Endothelial cell of umbilical vein (primary cell): ENCODE data around the gene VTA1. TPM values are rescaled to one million over a fixed set of nuclear protein-coding genes. Genes with fewer than 3 reads are reported as not detected.

Experiments
- BruUV-seq: library from RNA; stranded (reverse); fragments of 400-500 nt; replicated peaks from 2 replicates; lab custom pipeline; 2021; lab: Mats Ljungman, UMichigan
- CTCF ChIA-PET: fragments of 300-600, 350-600 bp; sonication (Branson Sonifier 250); formaldehyde crosslinking; loops from one replicate; lab custom pipeline; 2021; ENCODE audit warnings: antibody characterized with exemption, inconsistent platforms; lab: Charles Lee
- POLR2A ChIA-PET: fragments of 300-600, 350-600 bp; sonication (Branson Sonifier 250); formaldehyde crosslinking; loops from one replicate; lab custom pipeline; 2021; ENCODE audit warnings: antibody characterized with exemption, inconsistent platforms; lab: Charles Lee
- DNase-seq: peaks from one replicate; pipeline ENCODE4 v3.0.0-alpha.2; 2011; ENCODE audit warnings: low read depth, low spot score
- FAIRE-seq: peaks from 2 replicates; lab custom pipeline; 2011; peaks lifted over from hg19 to GRCh38; lab: Jason Lieb, UNC
- H2AFZ ChIP-seq: 2 replicates; pipeline ENCODE4 v1.6.0; 2012; ENCODE audit warnings: low read depth, low read length, control low read depth, inconsistent platforms
- H3K27ac ChIP-seq: 2 replicates; pipeline ENCODE4 v1.5.1; 2011; ENCODE audit warnings: low read depth, mild to moderate bottlenecking, control low read depth, low read length, moderate library complexity; ENCODE audit not compliant: insufficient read depth
- H3K27me3 ChIP-seq, 2 experiments: 2 replicates each; pipeline versions ENCODE4 v1.6.0 to v1.6.1; 2011; ENCODE audit warnings: low read length in 2 of 2, mixed read lengths in 1 of 2; ENCODE audit not compliant: control insufficient read depth in 2 of 2, insufficient read depth in 2 of 2
- H3K36me3 ChIP-seq, 2 experiments: 2 replicates in 1 of 2; 3 replicates in 1 of 2; pipeline ENCODE4 v1.5.1; 2011; ENCODE audit warnings: low read length in 2 of 2, mild to moderate bottlenecking in 1 of 2, moderate library complexity in 1 of 2; ENCODE audit not compliant: control insufficient read depth in 2 of 2, insufficient read depth in 2 of 2; ENCODE audit errors: extremely low read depth in 1 of 2
- H3K4me1 ChIP-seq: 3 replicates; pipeline ENCODE4 v1.5.1; 2011; ENCODE audit warnings: mild to moderate bottlenecking, low read length; ENCODE audit not compliant: control insufficient read depth, insufficient read depth; ENCODE audit errors: extremely low read depth
- H3K4me2 ChIP-seq: 2 replicates; pipeline ENCODE4 v1.6.1; 2011; ENCODE audit warnings: low read length, control low read depth, mixed read lengths; ENCODE audit not compliant: insufficient read depth
- H3K4me3 ChIP-seq, 3 experiments: fragments of 200-600 bp in 1 of 3; sonication (generic), shearing (Covaris generic) in 1 of 3; replicated peaks in 1 of 3; 2 replicates each; pipeline ENCODE4 v1.5.1; 2011 to 2016; ENCODE audit warnings: control low read depth in 3 of 3, low read length in 3 of 3, mild to moderate bottlenecking in 2 of 3, inconsistent platforms in 1 of 3, low read depth in 1 of 3, moderate library complexity in 1 of 3; ENCODE audit not compliant: insufficient read depth in 1 of 3
- H3K79me2 ChIP-seq: 2 replicates; pipeline ENCODE4 v1.6.0; 2012; ENCODE audit warnings: low read length, inconsistent platforms; ENCODE audit not compliant: control insufficient read depth, insufficient read depth
- H3K9ac ChIP-seq: replicated peaks from 2 replicates; pipeline ENCODE3; 2011; ENCODE audit warnings: low read length, control low read depth; ENCODE audit not compliant: insufficient read depth; ENCODE audit errors: extremely low read depth
- H3K9me1 ChIP-seq: replicated peaks from 3 replicates; pipeline ENCODE4 v1.6.0; 2011; ENCODE audit warnings: mild to moderate bottlenecking, low read length; ENCODE audit not compliant: control insufficient read depth, insufficient read depth; ENCODE audit errors: extremely low read depth
- H3K9me3 ChIP-seq: replicated peaks from 2 replicates; pipeline ENCODE4 v1.5.1; 2012; ENCODE audit warnings: low read length, inconsistent platforms; ENCODE audit not compliant: control insufficient read depth, insufficient read depth
- H4K20me1 ChIP-seq: replicated peaks from 2 replicates; pipeline ENCODE3; 2011; ENCODE audit warnings: mild to moderate bottlenecking, low read length; ENCODE audit not compliant: control insufficient read depth, insufficient read depth; ENCODE audit errors: extremely low read depth
- EZH2 ChIP-seq: IDR thresholded peaks from 2 replicates; pipeline ENCODE4 v1.6.1; 2012; ENCODE audit warnings: borderline replicate concordance, low read depth, mild to moderate bottlenecking, moderate library complexity, low read length, inconsistent platforms; ENCODE audit not compliant: severe bottlenecking
- FOS ChIP-seq: IDR thresholded peaks from 2 replicates; pipeline ENCODE4 v1.6.1; 2011; ENCODE audit warnings: mild to moderate bottlenecking, low read length, moderate library complexity, borderline replicate concordance; ENCODE audit not compliant: insufficient read depth
- GATA2 ChIP-seq: IDR thresholded peaks from 2 replicates; pipeline ENCODE4 v1.7.0; 2011; ENCODE audit warnings: low read depth, mild to moderate bottlenecking, moderate library complexity, mixed read lengths, low read length; ENCODE audit not compliant: insufficient read length, insufficient read depth
- JUN ChIP-seq: IDR thresholded peaks from 2 replicates; pipeline ENCODE4 v1.6.1; 2011; ENCODE audit warnings: borderline replicate concordance, low read depth; ENCODE audit not compliant: insufficient read length, insufficient read depth
- MYC ChIP-seq: IDR thresholded peaks from one replicate; pipeline ENCODE4 v1.6.1; 2011; ENCODE audit warnings: mild to moderate bottlenecking, low read depth, low read length
- POLR2A ChIP-seq: IDR thresholded peaks from 2 replicates; pipeline ENCODE4 v1.6.1; 2012; ENCODE audit warnings: low read depth, mild to moderate bottlenecking, control low read depth, low read length
- POLR2AphosphoS5 ChIP-seq: IDR thresholded peaks from 2 replicates; pipeline ENCODE4 v1.6.1; 2012; ENCODE audit warnings: low read depth, mild to moderate bottlenecking, control low read depth, low read length, moderate library complexity; ENCODE audit not compliant: insufficient read depth
- dilution Hi-C: fragments of 300-500 bp; cut with MboI; formaldehyde crosslinking; loops from one replicate; pipeline ENCODE4 v1.15.0; 2019; ENCODE audit warnings: low sequenced_read_pairs; ENCODE audit not compliant: extremely low pct_ligation_motif_present
- intact Hi-C: fragments of 100-400 bp; cut with micrococcal nuclease; formaldehyde crosslinking; loops from one replicate; pipeline ENCODE4 v1.10.0; 2022
- polyA plus RNA-seq, 4 experiments: library from polyadenylated mRNA; depleted of rRNA in 3 of 4; stranded (reverse) in 3 of 4; unstranded in 1 of 4; fragments of >200 nt; gene quantifications; 2 replicates each; pipeline versions ENCODE4 v1.2.1 to v1.2.3, GENCODE V29; 2011 to 2012; ENCODE audit warnings: missing spikeins in 1 of 4
- total RNA-seq: library from RNA; stranded (reverse); gene quantifications from 2 replicates; pipeline ENCODE4 v1.2.3, GENCODE V29; 2021
- TF ChIP-seq, protein P1 (sequence below), 2 donors: IDR thresholded peaks; 1 replicate in 1 of 2; 2 replicates in 1 of 2; pipeline ENCODE4 v1.5.1; 2011; ENCODE audit warnings: low read length in 2 of 2, mild to moderate bottlenecking in 2 of 2, moderate library complexity in 2 of 2, control low read depth in 1 of 2, inconsistent platforms in 1 of 2, low read depth in 1 of 2; ENCODE audit not compliant: insufficient read depth in 1 of 2; ENCODE audit errors: extremely low read depth in 1 of 2
- TF ChIP-seq, protein P2 (sequence below): IDR thresholded peaks from 2 replicates; pipeline ENCODE4 v1.6.1; 2011; ENCODE audit not compliant: insufficient read depth, insufficient read length

Gene VTA1
- total and polyA plus RNA-seq, 2 donors (not counting 3 experiments of a cell fraction or from before 2014, with no cell fraction given): 39.0 to 40.9 TPM

DNA sequence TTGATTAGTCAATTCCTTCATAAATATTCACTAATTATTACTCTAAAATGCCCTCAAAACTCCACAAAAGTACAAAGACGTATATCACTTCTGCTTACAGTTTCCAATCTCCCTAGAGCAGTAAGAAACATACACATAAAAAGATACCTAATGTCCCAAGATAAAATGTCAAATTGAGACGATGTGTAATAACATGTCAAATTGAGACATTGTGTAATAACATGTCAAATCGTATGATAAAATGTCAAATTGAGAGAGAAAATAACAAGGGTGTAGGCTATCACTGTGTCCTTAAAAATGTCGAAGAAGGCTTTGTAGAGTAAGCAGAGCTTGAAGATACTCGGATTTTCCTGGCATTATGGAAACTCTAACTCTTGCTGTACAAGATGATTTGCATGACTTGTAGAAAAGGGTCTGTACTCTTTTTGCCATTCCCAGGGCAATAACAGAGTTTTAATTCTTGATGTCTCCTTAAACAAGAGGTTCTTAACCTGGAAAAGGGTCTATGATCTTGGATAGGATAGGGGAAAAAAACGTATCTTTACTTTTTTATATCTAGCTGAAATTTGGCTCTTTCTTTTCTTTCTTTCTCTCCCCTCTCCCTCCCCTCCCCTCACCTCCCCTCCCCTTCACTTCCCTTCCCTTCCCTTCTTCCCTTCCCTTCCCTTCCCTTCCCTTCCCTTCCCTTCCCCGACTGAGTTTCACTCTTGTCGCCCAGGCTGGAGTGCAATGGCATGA lies 87.1 kb downstream of the VTA1 start:
- no peaks in the 10 kb centered on the region for H3K9me3 ChIP-seq
- DNase-seq (no peak), FAIRE-seq (no peak)
- POLR2A ChIA-PET: no interaction called here
- H3K27me3 ChIP-seq: no peaks in the 10 kb centered on the region
- TF ChIP-seq GATA2 (no peak), EZH2 (no peak), POLR2A (no peak), MYC (no peak), JUN (no peak), POLR2AphosphoS5 (no peak), FOS (no peak)
- TF ChIP-seq, protein P1, sequence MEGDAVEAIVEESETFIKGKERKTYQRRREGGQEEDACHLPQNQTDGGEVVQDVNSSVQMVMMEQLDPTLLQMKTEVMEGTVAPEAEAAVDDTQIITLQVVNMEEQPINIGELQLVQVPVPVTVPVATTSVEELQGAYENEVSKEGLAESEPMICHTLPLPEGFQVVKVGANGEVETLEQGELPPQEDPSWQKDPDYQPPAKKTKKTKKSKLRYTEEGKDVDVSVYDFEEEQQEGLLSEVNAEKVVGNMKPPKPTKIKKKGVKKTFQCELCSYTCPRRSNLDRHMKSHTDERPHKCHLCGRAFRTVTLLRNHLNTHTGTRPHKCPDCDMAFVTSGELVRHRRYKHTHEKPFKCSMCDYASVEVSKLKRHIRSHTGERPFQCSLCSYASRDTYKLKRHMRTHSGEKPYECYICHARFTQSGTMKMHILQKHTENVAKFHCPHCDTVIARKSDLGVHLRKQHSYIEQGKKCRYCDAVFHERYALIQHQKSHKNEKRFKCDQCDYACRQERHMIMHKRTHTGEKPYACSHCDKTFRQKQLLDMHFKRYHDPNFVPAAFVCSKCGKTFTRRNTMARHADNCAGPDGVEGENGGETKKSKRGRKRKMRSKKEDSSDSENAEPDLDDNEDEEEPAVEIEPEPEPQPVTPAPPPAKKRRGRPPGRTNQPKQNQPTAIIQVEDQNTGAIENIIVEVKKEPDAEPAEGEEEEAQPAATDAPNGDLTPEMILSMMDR (IDR thresholded peaks at IDR 0.05; ENCODE audit: extremely low read depth in 1 of 2, insufficient read depth in 1 of 2, low read depth in 1 of 2, low read length in 2 of 2): no peak
- TF ChIP-seq, protein P2, sequence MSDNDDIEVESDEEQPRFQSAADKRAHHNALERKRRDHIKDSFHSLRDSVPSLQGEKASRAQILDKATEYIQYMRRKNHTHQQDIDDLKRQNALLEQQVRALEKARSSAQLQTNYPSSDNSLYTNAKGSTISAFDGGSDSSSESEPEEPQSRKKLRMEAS: no peak
- no peak overlapping the region for H2AFZ ChIP-seq
- H3K79me2 ChIP-seq: no peaks in the 10 kb centered on the region
- no peak overlapping the region for H3K4me2 ChIP-seq
- no peak overlapping the region for H3K9ac ChIP-seq
- H3K4me1 ChIP-seq: no peaks in the 10 kb centered on the region
- H3K36me3 ChIP-seq: no peaks in the 10 kb centered on the region
- dilution Hi-C loops (no loop called here), intact Hi-C loops (loop anchor here (2.0 to 5.0 kb wide), 2 partner anchors 69 to 238 kb away; partner anchors contain the start of gene ADGRG6)
- CTCF ChIA-PET: interaction anchor here (2.6 to 4.0 kb wide), 3 partner anchors 15 to 154 kb away, joined by 14 to 60 read pairs (median 45); partner anchors contain the start of gene ADGRG6
- H3K4me3 ChIP-seq: no peak overlapping the region
- no TSS peak for BruUV-seq
- H3K27ac ChIP-seq: no peak overlapping the region
- H4K20me1 ChIP-seq: no peaks in the 10 kb centered on the region
- no peaks in the 10 kb centered on the region for H3K9me1 ChIP-seq
